K562 (cell line): ENCODE results near the gene LRP2. TPM values are rescaled to one million over a fixed set of nuclear protein-coding genes. Genes with fewer than 3 reads are reported as not detected.
"Not testable (repeated sequence)": the region's sequence is repeated elsewhere in the genome, so short reads cannot be mapped to it uniquely, and the experiment has no call there.

Experiments
- ARID2 ChIP-seq: fragments of 450-650 bp; IDR thresholded peaks from 2 replicates; pipeline ENCODE4 v1.6.1; 2017; ENCODE audit warnings: antibody characterized with exemption, mild to moderate bottlenecking
- CHAMP1 ChIP-seq: fragments of 450-650 bp; IDR thresholded peaks from 2 replicates; pipeline ENCODE4 v1.6.1; 2016; ENCODE audit warnings: mild to moderate bottlenecking
- CXXC5 ChIP-seq: fragments of 250-450 bp; sonication (Bioruptor Pico); IDR thresholded peaks from 2 replicates; pipeline ENCODE4 v1.8.0; 2022; ENCODE audit warnings: inconsistent platforms, mild to moderate bottlenecking, moderate library complexity
- DMBX1 ChIP-seq: fragments of 250-450 bp; sonication (Bioruptor Pico); IDR thresholded peaks from 2 replicates; pipeline ENCODE4 v1.8.0; 2022; ENCODE audit warnings: inconsistent platforms, mild to moderate bottlenecking, moderate library complexity, borderline replicate concordance
- E2F3 ChIP-seq: fragments of 250-450 bp; sonication (Bioruptor Pico); IDR thresholded peaks from 2 replicates; pipeline ENCODE4 v1.4.0; 2020; ENCODE audit warnings: mild to moderate bottlenecking
- EHMT2 ChIP-seq: fragments of 450-650 bp; IDR thresholded peaks from 2 replicates; pipeline ENCODE4 v1.6.1; 2018; ENCODE audit warnings: antibody characterized with exemption
- ELF4 ChIP-seq: fragments of 450-650 bp; formaldehyde crosslinking; IDR thresholded peaks from 2 replicates; pipeline ENCODE4 v1.4.0; 2022; ENCODE audit warnings: missing genetic modification characterization
- EP300 ChIP-seq: IDR thresholded peaks from 2 replicates; pipeline ENCODE4 v1.6.1; 2012; ENCODE audit warnings: low read length, improper control_type of control experiment
- ETV5 ChIP-seq: sonication (generic); formaldehyde crosslinking; IDR thresholded peaks from 2 replicates; pipeline ENCODE4 v1.4.0; 2020; ENCODE audit warnings: low read depth, mild to moderate bottlenecking, missing genetic modification reagents
- FOSL1 ChIP-seq: fragments of 200-800 bp; sonication (Bioruptor generic); conservative IDR thresholded peaks from 2 replicates; pipeline ENCODE4 v1.6.1; 2016; ENCODE audit warnings: missing genetic modification characterization, missing compliant biosample characterization
- GATAD2A ChIP-seq: fragments of 450-650 bp; IDR thresholded peaks from 2 replicates; pipeline ENCODE4 v1.6.1; 2017
- HDAC3 ChIP-seq: fragments of 450-650 bp; IDR thresholded peaks from 2 replicates; pipeline ENCODE4 v1.6.1; 2018; ENCODE audit warnings: borderline replicate concordance, mild to moderate bottlenecking, moderate library complexity; ENCODE audit not compliant: partially characterized antibody
- HMBOX1 ChIP-seq: sonication (generic); IDR thresholded peaks from 2 replicates; pipeline ENCODE4 v1.6.1; 2016
- JUND ChIP-seq, 2 experiments: IDR thresholded peaks; 2 replicates in 1 of 2; 3 replicates in 1 of 2; pipeline ENCODE4 v1.6.1; 2011; ENCODE audit warnings: borderline replicate concordance in 2 of 2, low read depth in 2 of 2, low read length in 2 of 2, improper control_type of control experiment in 1 of 2, missing biosample characterization in 1 of 2, missing genetic modification characterization in 1 of 2, missing genetic modification reagents in 1 of 2
- MEIS2 ChIP-seq: fragments of 450-650 bp; IDR thresholded peaks from 2 replicates; pipeline ENCODE4 v1.6.1; 2014; ENCODE audit warnings: mild to moderate bottlenecking; ENCODE audit not compliant: partially characterized antibody
- NCOA2 ChIP-seq, 2 experiments: fragments of 450-650 bp; IDR thresholded peaks; 2 replicates each; pipeline ENCODE4 v1.6.1; 2018; ENCODE audit warnings: mild to moderate bottlenecking in 2 of 2, moderate library complexity in 1 of 2; ENCODE audit not compliant: partially characterized antibody in 2 of 2
- NCOA4 ChIP-seq: fragments of 450-650 bp; IDR thresholded peaks from 2 replicates; pipeline ENCODE4 v1.6.1; 2018; ENCODE audit warnings: mild to moderate bottlenecking; ENCODE audit not compliant: partially characterized antibody
- PML ChIP-seq: IDR thresholded peaks from 2 replicates; pipeline ENCODE4 v1.6.1; 2012; ENCODE audit warnings: low read length, inconsistent platforms
- RCOR1 ChIP-seq, 2 experiments: IDR thresholded peaks; 2 replicates each; pipeline ENCODE4 v1.6.1; 2012; ENCODE audit warnings: low read depth in 2 of 2, low read length in 2 of 2, borderline replicate concordance in 1 of 2, improper control_type of control experiment in 1 of 2
- RNF2 ChIP-seq: sonication (generic); IDR thresholded peaks from 2 replicates; pipeline ENCODE4 v1.6.1; 2016
- STAT5A ChIP-seq: IDR thresholded peaks from 2 replicates; pipeline ENCODE4 v1.6.1; 2012; ENCODE audit warnings: low read length, inconsistent platforms, borderline replicate concordance
- TEAD4 ChIP-seq, 2 experiments: sonication (generic) in 1 of 2; formaldehyde crosslinking in 1 of 2; IDR thresholded peaks; 2 replicates each; pipeline versions ENCODE4 v1.6.1 to v1.8.0; 2012 to 2022; ENCODE audit warnings: borderline replicate concordance in 1 of 2, inconsistent platforms in 1 of 2, low read length in 1 of 2, mild to moderate bottlenecking in 1 of 2, missing genetic modification reagents in 1 of 2
- TFAP4 ChIP-seq: sonication (generic); formaldehyde crosslinking; IDR thresholded peaks from 2 replicates; pipeline ENCODE4 v1.8.0; 2022; ENCODE audit warnings: missing genetic modification reagents, mild to moderate bottlenecking, moderate library complexity, borderline replicate concordance
- ZBTB12 ChIP-seq: fragments of 250-450 bp; sonication (Bioruptor Pico); IDR thresholded peaks from 2 replicates; pipeline ENCODE4 v1.4.0; 2020
- polyA plus RNA-seq, 8 experiments: library from polyadenylated mRNA; depleted of rRNA in 4 of 8; stranded (reverse) in 5 of 8; unstranded in 3 of 8; fragments of >200 nt; fragmentation: Nextera tagmentation in 2 of 8; fragmentation: Illumina TruSeq in 1 of 8; extraction: Ambion mirVana in 2 of 8; extraction: Trizol in 1 of 8; gene quantifications; 2 replicates each; pipeline versions ENCODE4 v1.2.1 to v1.2.3, GENCODE V29; 2011 to 2014; ENCODE audit warnings: inconsistent platforms in 1 of 8, missing spikeins in 1 of 8
- total RNA-seq, 7 experiments: library from RNA; depleted of rRNA in 6 of 7; stranded (reverse); fragments of >200 nt in 6 of 7; fragmentation: Illumina TruSeq in 2 of 7; extraction: Trizol in 2 of 7; gene quantifications; 2 replicates each; pipeline versions ENCODE4 v1.2.1 to v1.2.3, GENCODE V29; 2011 to 2021; ENCODE audit warnings: low replicate concordance in 1 of 7

The LRP2 gene
- total and polyA plus RNA-seq, 9 of the 15 experiments (the other 6 are each of a cell fraction or from before 2014, with no cell fraction given) = 0.04 to 0.18 (median 0.11) TPM; not detected in 1

GRCh38 chr2:169134272-169134671 is 228.1 kb downstream of the LRP2 start (continued):
- TF ChIP-seq ZBTB12 (CRISPR knock-in tag) = 0 out of 2 replicates have a peak, but pooled peaks have one; percentile 3
- TF ChIP-seq EP300 = peak; percentile 82
- 0 out of 2 replicates have a peak, but pooled peaks have one; percentile 7 for TF ChIP-seq ARID2
- peak; percentile 44; the same call in 1 of the 2 replicates for TF ChIP-seq E2F3 (CRISPR knock-in tag)
- peak; percentile 93 for TF ChIP-seq GATAD2A
- TF ChIP-seq NCOA4 = peak; percentile 65
- TF ChIP-seq DMBX1 (CRISPR knock-in tag) = peak; percentile 52
- TF ChIP-seq PML = peak; percentile 84
- peak; percentile 41 for TF ChIP-seq TFAP4 (CRISPR knock-in tag)
- TF ChIP-seq FOSL1 = peak; percentile 49; the same call in 1 of the 2 replicates
- peak; percentile 96 for TF ChIP-seq ELF4 (CRISPR knock-in tag)
- peak; percentile 53; the same call in 1 of the 2 replicates for TF ChIP-seq EHMT2
- peak; percentile 91 for TF ChIP-seq TEAD4 (IDR thresholded peaks at IDR 0.05; ENCODE audit: low read length)
- TF ChIP-seq TEAD4 (CRISPR knock-in tag; IDR thresholded peaks at IDR 0.05; ENCODE audit: borderline replicate concordance) = not testable (repeated sequence)
- peak; percentile 68; the same call in 1 of the 2 replicates for TF ChIP-seq STAT5A
- peak; percentile 80 for TF ChIP-seq HDAC3
- peak; percentile 36 for TF ChIP-seq MEIS2
- TF ChIP-seq RCOR1 (IDR thresholded peaks at IDR 0.05; ENCODE audit: borderline replicate concordance in 1 of 2, low read depth in 2 of 2, low read length in 2 of 2) = peak in 1 of 2 experiments; percentile 59; a peak in 2 of 4 replicates
- TF ChIP-seq JUND (IDR thresholded peaks at IDR 0.05; ENCODE audit: borderline replicate concordance, low read depth, low read length) = 0 out of 2 replicates have a peak, but pooled peaks have one; percentile 6
- TF ChIP-seq JUND (tag; IDR thresholded peaks at IDR 0.05; ENCODE audit: borderline replicate concordance, low read depth, low read length) = peak; percentile 43; the same call in 1 of the 3 replicates
- TF ChIP-seq NCOA2 (IDR thresholded peaks at IDR 0.05; ENCODE audit: partially characterized antibody in 2 of 2) = peak in 1 of 2 experiments; percentile 53
- peak; percentile 89 for TF ChIP-seq CHAMP1
- TF ChIP-seq RNF2 = peak; percentile 62; the same call in 1 of the 2 replicates
- TF ChIP-seq ETV5 (CRISPR knock-in tag) = peak; percentile 68; the same call in 1 of the 2 replicates
- TF ChIP-seq CXXC5 (CRISPR knock-in tag) = peak; percentile 52
- TF ChIP-seq HMBOX1 = peak; percentile 84
